MM.1S (cell line): ENCODE results near the gene ITGA8.

Experiments used
- DNase-seq: peaks from one replicate; pipeline ENCODE4 v3.0.0-alpha.2; 2015
- H2AFZ ChIP-seq: fragments of 300-600 bp; sonication (generic); 2 replicates; pipeline ENCODE4 v1.6.0; 2016; ENCODE audit warnings: antibody characterized with exemption, low read length
- H3F3A ChIP-seq: fragments of 300-600 bp; sonication (generic); 2 replicates; pipeline ENCODE4 v1.6.1; 2016; ENCODE audit warnings: mild to moderate bottlenecking, antibody characterized with exemption, low read length, moderate library complexity, mixed read lengths; ENCODE audit not compliant: insufficient read depth
- H3K27ac ChIP-seq: fragments of 300-600 bp; sonication (generic); 2 replicates; pipeline ENCODE4 v1.5.1; 2016; ENCODE audit warnings: mild to moderate bottlenecking, low read length
- H3K27me3 ChIP-seq: fragments of 300-600 bp; sonication (generic); replicated peaks from 2 replicates; pipeline ENCODE4 v1.6.0; 2016; ENCODE audit warnings: low read length; ENCODE audit not compliant: insufficient read depth
- H3K36me3 ChIP-seq: fragments of 300-600 bp; sonication (generic); replicated peaks from 2 replicates; pipeline ENCODE4 v1.6.1; 2016; ENCODE audit warnings: mild to moderate bottlenecking, low read length, mixed read lengths; ENCODE audit not compliant: insufficient read depth
- H3K4me1 ChIP-seq: fragments of 300-600 bp; sonication (generic); 2 replicates; pipeline ENCODE4 v1.6.1; 2016; ENCODE audit warnings: low read length, mixed read lengths
- H3K4me2 ChIP-seq: fragments of 300-600 bp; sonication (generic); 2 replicates; pipeline ENCODE4 v1.6.0; 2016; ENCODE audit warnings: low read depth, low read length
- H3K4me3 ChIP-seq: fragments of 300-600 bp; sonication (generic); 2 replicates; pipeline ENCODE4 v1.5.1; 2016; ENCODE audit warnings: low read length, mixed read lengths
- H3K79me2 ChIP-seq: fragments of 300-600 bp; sonication (generic); 2 replicates; pipeline ENCODE4 v1.6.1; 2016; ENCODE audit warnings: mixed run types, low read length, mixed read lengths
- H3K9ac ChIP-seq: fragments of 300-600 bp; sonication (generic); 2 replicates; pipeline ENCODE4 v1.6.1; 2016; ENCODE audit warnings: low read length, mixed read lengths
- H3K9me2 ChIP-seq: fragments of 300-600 bp; sonication (generic); replicated peaks from 2 replicates; pipeline ENCODE4 v1.6.1; 2016; ENCODE audit warnings: mild to moderate bottlenecking, low read length, mixed read lengths; ENCODE audit not compliant: insufficient read depth
- H3K9me3 ChIP-seq: fragments of 300-600 bp; sonication (generic); replicated peaks from 2 replicates; pipeline ENCODE4 v1.6.1; 2016; ENCODE audit warnings: mild to moderate bottlenecking, low read length, mixed read lengths; ENCODE audit not compliant: insufficient read depth
- H4K20me1 ChIP-seq: fragments of 300-600 bp; sonication (generic); 2 replicates; pipeline ENCODE4 v1.6.1; 2016; ENCODE audit warnings: mild to moderate bottlenecking, low read length, moderate library complexity, mixed read lengths; ENCODE audit not compliant: insufficient read depth
- EZH2 ChIP-seq: fragments of 300-600 bp; sonication (generic); optimal IDR thresholded peaks from 2 replicates; pipeline ENCODE3; 2017; ENCODE audit warnings: low read depth, mild to moderate bottlenecking, antibody characterized with exemption, low read length, mixed read lengths
- EZH2phosphoT487 ChIP-seq: fragments of 300-600 bp; sonication (generic); IDR thresholded peaks from 2 replicates; pipeline ENCODE4 v1.6.1; 2018; ENCODE audit warnings: antibody characterized with exemption, low read length
- TF ChIP-seq, protein P1 (sequence below): fragments of 300-600 bp; sonication (generic); IDR thresholded peaks from 2 replicates; pipeline ENCODE4 v1.5.1; 2016; ENCODE audit warnings: antibody characterized with exemption, low read length, mixed read lengths

ITGA8 gene

GRCh38 chr10:15486404-15486803 is 233.3 kb downstream of the ITGA8 start:
- no peak overlapping the region for H3K4me2 ChIP-seq
- H3K79me2 ChIP-seq: no peaks in the 10 kb centered on the region
- H3K4me1 ChIP-seq: no peaks in the 10 kb centered on the region
- no peaks in the 10 kb centered on the region for H3K27me3 ChIP-seq
- H3K9me2 ChIP-seq: no peaks in the 10 kb centered on the region
- DNase-seq: no peak
- TF ChIP-seq EZH2 (no peak), EZH2phosphoT487 (no peak)
- TF ChIP-seq, protein P1, sequence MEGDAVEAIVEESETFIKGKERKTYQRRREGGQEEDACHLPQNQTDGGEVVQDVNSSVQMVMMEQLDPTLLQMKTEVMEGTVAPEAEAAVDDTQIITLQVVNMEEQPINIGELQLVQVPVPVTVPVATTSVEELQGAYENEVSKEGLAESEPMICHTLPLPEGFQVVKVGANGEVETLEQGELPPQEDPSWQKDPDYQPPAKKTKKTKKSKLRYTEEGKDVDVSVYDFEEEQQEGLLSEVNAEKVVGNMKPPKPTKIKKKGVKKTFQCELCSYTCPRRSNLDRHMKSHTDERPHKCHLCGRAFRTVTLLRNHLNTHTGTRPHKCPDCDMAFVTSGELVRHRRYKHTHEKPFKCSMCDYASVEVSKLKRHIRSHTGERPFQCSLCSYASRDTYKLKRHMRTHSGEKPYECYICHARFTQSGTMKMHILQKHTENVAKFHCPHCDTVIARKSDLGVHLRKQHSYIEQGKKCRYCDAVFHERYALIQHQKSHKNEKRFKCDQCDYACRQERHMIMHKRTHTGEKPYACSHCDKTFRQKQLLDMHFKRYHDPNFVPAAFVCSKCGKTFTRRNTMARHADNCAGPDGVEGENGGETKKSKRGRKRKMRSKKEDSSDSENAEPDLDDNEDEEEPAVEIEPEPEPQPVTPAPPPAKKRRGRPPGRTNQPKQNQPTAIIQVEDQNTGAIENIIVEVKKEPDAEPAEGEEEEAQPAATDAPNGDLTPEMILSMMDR: no peak
- no peaks in the 10 kb centered on the region for H3K36me3 ChIP-seq
- H2AFZ ChIP-seq: no peak overlapping the region
- no peak overlapping the region for H3K27ac ChIP-seq
- no peaks in the 10 kb centered on the region for H3K9me3 ChIP-seq
- H4K20me1 ChIP-seq: no peaks in the 10 kb centered on the region
- no peak overlapping the region for H3K4me3 ChIP-seq
- no peaks in the 10 kb centered on the region for H3F3A ChIP-seq
- no peak overlapping the region for H3K9ac ChIP-seq

GRCh38 chr10:15485684-15486316 is 233.9 kb downstream of the ITGA8 start:
- Histone ChIP-seq H3K9me3 (no peaks in the 10 kb centered on the region), H2AFZ (no peak overlapping the region), H3K4me1 (no peaks in the 10 kb centered on the region), H3K4me2 (no peak overlapping the region), H3K27me3 (no peaks in the 10 kb centered on the region), H3K79me2 (no peaks in the 10 kb centered on the region), H3K9me2 (no peaks in the 10 kb centered on the region), H4K20me1 (no peaks in the 10 kb centered on the region), H3K9ac (no peak overlapping the region), H3K36me3 (no peaks in the 10 kb centered on the region), H3K4me3 (no peak overlapping the region), H3F3A (no peaks in the 10 kb centered on the region), H3K27ac (no peak overlapping the region)
- no peak for DNase-seq
- TF ChIP-seq EZH2 (no peak), EZH2phosphoT487 (no peak)
- TF ChIP-seq, protein P1: no peak

GRCh38 chr10:15485027-15485426 is 234.7 kb downstream of the ITGA8 start:
- Histone ChIP-seq H3K9me3 (no peaks in the 10 kb centered on the region), H3K36me3 (no peaks in the 10 kb centered on the region), H3K4me3 (no peak overlapping the region), H3K4me2 (no peak overlapping the region), H4K20me1 (no peaks in the 10 kb centered on the region), H3K4me1 (no peaks in the 10 kb centered on the region), H3F3A (no peaks in the 10 kb centered on the region), H3K9me2 (no peaks in the 10 kb centered on the region), H3K27ac (no peak overlapping the region), H2AFZ (no peak overlapping the region), H3K9ac (no peak overlapping the region), H3K27me3 (no peaks in the 10 kb centered on the region), H3K79me2 (no peaks in the 10 kb centered on the region)
- no peak for DNase-seq
- TF ChIP-seq, protein P1: no peak
- TF ChIP-seq EZH2 (no peak), EZH2phosphoT487 (no peak)
